IMR-90 (cell line): ENCODE results near the gene BET1. TPM values are rescaled to one million over a fixed set of nuclear protein-coding genes. Genes with fewer than 3 reads are reported as not detected.

Experiments
- ATAC-seq: fragments of 200-7000 bp; cut with Tn5 transposase; 2 replicates; pipeline ENCODE4 v1.9.1; 2020; ENCODE audit warnings: low read depth, mild to moderate bottlenecking, moderate library complexity
- BruUV-seq: library from RNA; stranded (reverse); fragments of 400-500 nt; replicated peaks from 2 replicates; lab custom pipeline; 2021; lab: Mats Ljungman, UMichigan
- CTCF ChIA-PET: fragments of 300-600 bp; formaldehyde crosslinking; extraction: SDS; loops from one replicate; lab custom pipeline; 2021; ENCODE audit warnings: antibody characterized with exemption; lab: Yijun Ruan, JAX
- POLR2A ChIA-PET: fragments of 300-600 bp; sonication (Branson Sonifier 250); formaldehyde crosslinking; loops from one replicate; lab custom pipeline; 2022; ENCODE audit warnings: antibody characterized with exemption; ENCODE audit not compliant: unreplicated experiment; lab: Charles Lee
- DNase-seq: peaks from one replicate; pipeline ENCODE4 v3.0.0; 2013
- H2AFZ ChIP-seq: replicated peaks from 2 replicates; pipeline ENCODE3; 2013; ENCODE audit warnings: low read length, mild to moderate bottlenecking; ENCODE audit not compliant: poor library complexity
- H2AK5ac ChIP-seq: 2 replicates; pipeline ENCODE4 v1.6.1; 2013; ENCODE audit warnings: low read depth, low read length, inconsistent platforms
- H2AK9ac ChIP-seq: replicated peaks from 2 replicates; pipeline ENCODE3; 2013; ENCODE audit warnings: mild to moderate bottlenecking, low read depth, low read length, moderate library complexity; ENCODE audit not compliant: poor library complexity
- H2BK120ac ChIP-seq: 2 replicates; pipeline ENCODE4 v1.6.1; 2013; ENCODE audit warnings: low read depth, low read length, inconsistent platforms
- H2BK15ac ChIP-seq: 3 replicates; pipeline ENCODE4 v1.6.1; 2013; ENCODE audit warnings: low read depth, low read length, inconsistent platforms
- H2BK20ac ChIP-seq: 2 replicates; pipeline ENCODE4 v1.6.1; 2013; ENCODE audit warnings: low read depth, mild to moderate bottlenecking, inconsistent platforms, low read length, moderate library complexity
- H2BK5ac ChIP-seq: 2 replicates; pipeline ENCODE4 v1.6.1; 2013; ENCODE audit warnings: mild to moderate bottlenecking, low read depth, low read length, inconsistent platforms; ENCODE audit not compliant: poor library complexity, severe bottlenecking
- H3K14ac ChIP-seq: replicated peaks from 2 replicates; pipeline ENCODE4 v1.6.1; 2013; ENCODE audit warnings: low read depth, low read length, inconsistent platforms
- H3K18ac ChIP-seq: 2 replicates; pipeline ENCODE4 v1.6.1; 2013; ENCODE audit warnings: low read depth, low read length, control low read depth
- H3K23ac ChIP-seq: 2 replicates; pipeline ENCODE4 v1.6.1; 2013; ENCODE audit warnings: low read depth, low read length, inconsistent platforms
- H3K27ac ChIP-seq: 2 replicates; pipeline ENCODE4 v1.5.1; 2013; ENCODE audit warnings: mild to moderate bottlenecking, control low read depth, low read length; ENCODE audit not compliant: insufficient read depth
- H3K27me3 ChIP-seq: 2 replicates; pipeline ENCODE4 v1.6.1; 2013; ENCODE audit warnings: low read length; ENCODE audit not compliant: control insufficient read depth, insufficient read depth
- H3K36me3 ChIP-seq: 2 replicates; pipeline ENCODE4 v1.6.1; 2013; ENCODE audit warnings: low read length, mixed read lengths; ENCODE audit not compliant: control insufficient read depth, insufficient read depth
- H3K4ac ChIP-seq: 2 replicates; pipeline ENCODE4 v1.6.1; 2013; ENCODE audit warnings: low read depth, low read length, inconsistent platforms
- H3K4me1 ChIP-seq: 2 replicates; pipeline ENCODE4 v1.6.1; 2013; ENCODE audit warnings: low read length, mixed read lengths; ENCODE audit not compliant: control insufficient read depth, insufficient read depth
- H3K4me2 ChIP-seq: 2 replicates; pipeline ENCODE4 v1.6.1; 2013; ENCODE audit warnings: low read depth, mild to moderate bottlenecking, control low read depth, low read length, moderate library complexity
- H3K4me3 ChIP-seq: 2 replicates; pipeline ENCODE4 v1.5.1; 2013; ENCODE audit warnings: low read depth, mild to moderate bottlenecking, control low read depth, low read length, moderate library complexity; ENCODE audit not compliant: insufficient read depth
- H3K56ac ChIP-seq: 2 replicates; pipeline ENCODE4 v1.6.1; 2013; ENCODE audit warnings: low read length, inconsistent platforms; ENCODE audit not compliant: insufficient read depth; ENCODE audit errors: extremely low read depth
- H3K79me1 ChIP-seq, 2 experiments: 2 replicates each; pipeline ENCODE4 v1.6.1; 2013; ENCODE audit warnings: low read length in 2 of 2, inconsistent platforms in 1 of 2, low read depth in 1 of 2
- H3K9ac ChIP-seq: 2 replicates; pipeline ENCODE4 v1.6.1; 2013; ENCODE audit warnings: low read depth, low read length, control low read depth
- H3K9me1 ChIP-seq: 2 replicates; pipeline ENCODE4 v1.6.1; 2013; ENCODE audit warnings: low read length, inconsistent platforms; ENCODE audit not compliant: insufficient read depth
- H3K9me3 ChIP-seq: 2 replicates; pipeline ENCODE4 v1.6.1; 2013; ENCODE audit warnings: low read length; ENCODE audit not compliant: control insufficient read depth, insufficient read depth
- H4K20me1 ChIP-seq: 2 replicates; pipeline ENCODE4 v1.6.1; 2013; ENCODE audit warnings: low read length, inconsistent platforms; ENCODE audit not compliant: insufficient read depth
- H4K5ac ChIP-seq: 2 replicates; pipeline ENCODE4 v1.6.1; 2013; ENCODE audit warnings: mild to moderate bottlenecking, low read depth, low read length, control low read depth
- H4K8ac ChIP-seq, 2 experiments: 2 replicates each; pipeline ENCODE4 v1.6.1; 2013; ENCODE audit warnings: low read depth in 2 of 2, low read length in 2 of 2, control low read depth in 1 of 2, inconsistent platforms in 1 of 2
- H4K91ac ChIP-seq: 2 replicates; pipeline ENCODE4 v1.6.1; 2013; ENCODE audit warnings: low read depth, low read length, inconsistent platforms; ENCODE audit not compliant: insufficient read depth
- BHLHE40 ChIP-seq: fragments of 150-350 bp; IDR thresholded peaks from 2 replicates; pipeline ENCODE4 v1.6.1; 2016; ENCODE audit warnings: mild to moderate bottlenecking, low read depth, low read length
- CEBPB ChIP-seq: IDR thresholded peaks from 2 replicates; pipeline ENCODE4 v1.6.1; 2012; ENCODE audit warnings: low read depth, low read length, improper control_type of control experiment
- CTCF ChIP-seq: conservative IDR thresholded peaks from 2 replicates; pipeline ENCODE4 v1.5.1; 2012; ENCODE audit warnings: mild to moderate bottlenecking, low read depth, low read length, improper control_type of control experiment
- ELK1 ChIP-seq: fragments of 150-350 bp; IDR thresholded peaks from 2 replicates; pipeline ENCODE4 v1.6.1; 2016; ENCODE audit warnings: low read depth, mild to moderate bottlenecking, low read length, moderate library complexity, borderline replicate concordance
- FOS ChIP-seq: fragments of 150-350 bp; IDR thresholded peaks from 2 replicates; pipeline ENCODE4 v1.6.1; 2016; ENCODE audit warnings: low read depth, low read length
- MAFK ChIP-seq: IDR thresholded peaks from 2 replicates; pipeline ENCODE4 v1.6.1; 2012; ENCODE audit warnings: low read depth, low read length, improper control_type of control experiment
- MAZ ChIP-seq: IDR thresholded peaks from 2 replicates; pipeline ENCODE4 v1.6.1; 2012; ENCODE audit warnings: low read depth, mild to moderate bottlenecking, low read length, improper control_type of control experiment, moderate library complexity, borderline replicate concordance
- MXI1 ChIP-seq: IDR thresholded peaks from 2 replicates; pipeline ENCODE4 v1.6.1; 2012; ENCODE audit warnings: low read depth, mild to moderate bottlenecking, low read length, moderate library complexity, borderline replicate concordance
- RAD21 ChIP-seq: IDR thresholded peaks from 2 replicates; pipeline ENCODE4 v1.6.1; 2012; ENCODE audit warnings: low read length, improper control_type of control experiment
- RCOR1 ChIP-seq: IDR thresholded peaks from 2 replicates; pipeline ENCODE4 v1.6.1; 2012; ENCODE audit warnings: mild to moderate bottlenecking, low read length, improper control_type of control experiment; ENCODE audit not compliant: insufficient replicate concordance
- RFX5 ChIP-seq: IDR thresholded peaks from 2 replicates; pipeline ENCODE4 v1.8.0; 2012; ENCODE audit warnings: low read depth, mild to moderate bottlenecking, low read length, moderate library complexity
- WGBS, 2 experiments: methylation state at CpG; one replicate each; pipeline versions ENCODE4 v1.1.5 to v1.1.7; 2013; ENCODE audit warnings: missing lambda C conversion rate in 2 of 2; ENCODE audit not compliant: insufficient read length in 1 of 2; ENCODE audit errors: extremely low coverage in 2 of 2; 5-methylcytosine and 5-hydroxymethylcytosine counted together
- dilution Hi-C: fragments of 300-500 bp; cut with HindIII; formaldehyde crosslinking; loops from one replicate; pipeline ENCODE4 v1.14.3; 2018; ENCODE audit warnings: low sequenced_read_pairs; ENCODE audit not compliant: unreplicated experiment
- in situ Hi-C: fragments of 300-500 bp; cut with MboI; formaldehyde crosslinking; loops from 3 replicates; pipeline ENCODE4 v1.14.3; 2019; ENCODE audit warnings: low sequenced_read_pairs, inconsistent platforms, mixed read lengths
- intact Hi-C: fragments of 100-400 bp; cut with micrococcal nuclease; formaldehyde crosslinking; loops from 2 replicates; pipeline ENCODE4 v1.10.0; 2022
- polyA plus RNA-seq, 3 experiments: library from polyadenylated mRNA; depleted of rRNA; stranded (reverse); fragments of >200 nt; gene quantifications; 2 replicates each; pipeline ENCODE4 v1.2.3, GENCODE V29; 2012; ENCODE audit warnings: low replicate concordance in 1 of 3
- total RNA-seq: library from RNA; depleted of rRNA; stranded (reverse); fragments of >200 nt; gene quantifications from 2 replicates; pipeline ENCODE4 v1.2.3, GENCODE V29; 2012

The BET1 gene
- total and polyA plus RNA-seq, 2 of the 4 experiments (the other 2 are of a cell fraction), result 9.9 to 33.2 TPM

GRCh38 chr7:93955304-93955703 is 48.9 kb downstream of the BET1 start:
- Histone ChIP-seq H2AFZ (no peak overlapping the region), H3K9me3 (no peaks in the 10 kb centered on the region), H3K23ac (no peak overlapping the region), H2BK5ac (no peak overlapping the region), H4K5ac (no peak overlapping the region), H3K4ac (no peak overlapping the region), H3K27ac (no peak overlapping the region), H3K9me1 (peaks cover 4% of the 10 kb centered on the region; the same call in 1 of the 2 replicates), H4K20me1 (no peaks in the 10 kb centered on the region), H2BK20ac (no peak overlapping the region), H4K91ac (no peak overlapping the region), H2BK120ac (no peak overlapping the region), H3K4me2 (no peak overlapping the region), H3K9ac (no peak overlapping the region), H4K8ac (no peak overlapping the region), H3K36me3 (no peaks in the 10 kb centered on the region), H3K79me1 (no peaks in the 10 kb centered on the region), H3K27me3 (no peaks in the 10 kb centered on the region), H3K4me1 (peaks cover 4% of the 10 kb centered on the region), H3K4me3 (no peak overlapping the region), H3K18ac (no peak overlapping the region), H3K14ac (no peak overlapping the region), H2BK15ac (no peak overlapping the region), H2AK5ac (no peak overlapping the region), H3K56ac (no peak overlapping the region), H2AK9ac (no peak overlapping the region)
- WGBS, 2 experiments, result 90% methylated on average over 2 of the region's 2 CpGs; no CpG with 5 or more reads in 1 of the 2 experiments
- intact Hi-C loops (no loop called here), in situ Hi-C loops (no loop called here), dilution Hi-C loops (no loop called here)
- DNase-seq, result no peak
- no TSS peak for BruUV-seq
- CTCF ChIA-PET, result no interaction called here
- POLR2A ChIA-PET, result no interaction called here
- no peak for ATAC-seq
- TF ChIP-seq FOS (no peak), MAZ (no peak), MXI1 (no peak), RFX5 (no peak), RCOR1 (no peak), RAD21 (no peak), CTCF (no peak), CEBPB (no peak), MAFK (no peak), BHLHE40 (no peak), ELK1 (no peak)
